AG09319 (cell line): ENCODE measurements around the gene FAM25A.

Experiments
- DNase-seq: peaks from one replicate; pipeline ENCODE4 v3.0.0-alpha.2; 2010; ENCODE audit warnings: low read depth; ENCODE audit errors: extremely low read depth
- TF ChIP-seq, protein P1 (sequence below): IDR thresholded peaks from 2 replicates; pipeline ENCODE4 v1.5.1; 2011; ENCODE audit warnings: low read depth, mild to moderate bottlenecking, inconsistent platforms, low read length, moderate library complexity

Gene FAM25A

GRCh38 chr10:87059401-87059800 lies 39.3 kb downstream of the FAM25A start:
- DNase-seq = no peak
- TF ChIP-seq, protein P1, sequence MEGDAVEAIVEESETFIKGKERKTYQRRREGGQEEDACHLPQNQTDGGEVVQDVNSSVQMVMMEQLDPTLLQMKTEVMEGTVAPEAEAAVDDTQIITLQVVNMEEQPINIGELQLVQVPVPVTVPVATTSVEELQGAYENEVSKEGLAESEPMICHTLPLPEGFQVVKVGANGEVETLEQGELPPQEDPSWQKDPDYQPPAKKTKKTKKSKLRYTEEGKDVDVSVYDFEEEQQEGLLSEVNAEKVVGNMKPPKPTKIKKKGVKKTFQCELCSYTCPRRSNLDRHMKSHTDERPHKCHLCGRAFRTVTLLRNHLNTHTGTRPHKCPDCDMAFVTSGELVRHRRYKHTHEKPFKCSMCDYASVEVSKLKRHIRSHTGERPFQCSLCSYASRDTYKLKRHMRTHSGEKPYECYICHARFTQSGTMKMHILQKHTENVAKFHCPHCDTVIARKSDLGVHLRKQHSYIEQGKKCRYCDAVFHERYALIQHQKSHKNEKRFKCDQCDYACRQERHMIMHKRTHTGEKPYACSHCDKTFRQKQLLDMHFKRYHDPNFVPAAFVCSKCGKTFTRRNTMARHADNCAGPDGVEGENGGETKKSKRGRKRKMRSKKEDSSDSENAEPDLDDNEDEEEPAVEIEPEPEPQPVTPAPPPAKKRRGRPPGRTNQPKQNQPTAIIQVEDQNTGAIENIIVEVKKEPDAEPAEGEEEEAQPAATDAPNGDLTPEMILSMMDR = no peak

- no peak for DNase-seq
- TF ChIP-seq, protein P1 = no peak
These were observed 40.3 kb downstream of the FAM25A start for GRCh38 chr10:87060280-87060928.

DNA sequence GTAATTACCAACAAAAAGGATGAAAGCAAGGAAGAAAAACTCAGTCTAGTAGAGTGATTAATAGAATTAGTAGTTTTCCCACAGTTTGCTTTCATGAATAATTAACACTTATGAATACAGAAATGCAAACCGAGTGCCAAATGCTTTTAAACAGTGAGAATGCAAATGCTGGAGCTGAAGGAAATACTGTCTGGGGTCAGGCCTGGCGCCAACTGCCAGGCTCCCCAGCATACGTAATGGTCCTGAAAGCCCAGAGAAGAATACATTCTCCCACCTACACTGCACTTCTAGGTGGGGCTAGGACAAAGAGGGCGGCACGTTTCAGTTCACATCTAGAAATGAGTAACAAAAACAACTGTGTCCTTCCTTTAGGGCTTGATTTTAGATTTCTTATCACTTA lies 44.6 kb downstream of the FAM25A start:
- DNase-seq = no peak
- TF ChIP-seq, protein P1 = no peak

- TF ChIP-seq, protein P1 = no peak
- no peak for DNase-seq
These were observed 46.1 kb downstream of the FAM25A start for GRCh38 chr10:87066178-87066577.

GRCh38 chr10:87066865-87067264 lies 46.8 kb downstream of the FAM25A start:
- TF ChIP-seq, protein P1 = no peak

GRCh38 chr10:87068281-87068680 lies 48.2 kb downstream of the FAM25A start:
- DNase-seq = no peak
- TF ChIP-seq, protein P1 = no peak

More at GRCh38 chr10:87066865-87067264, 46.8 kb downstream of the FAM25A start:
- no peak for DNase-seq

- TF ChIP-seq, protein P1 = no peak
- no peak for DNase-seq
These were observed 52.4 kb downstream of the FAM25A start for GRCh38 chr10:87072449-87072848.
